SK-N-SH (cell line): ENCODE measurements around the gene SLX4IP. TPM values are rescaled to one million over a fixed set of nuclear protein-coding genes. Genes with fewer than 3 reads are reported as not detected.
A peak's percentile ranks its signal among the peaks of the same experiment; 100 is the strongest.

Source experiments
- CTCF ChIA-PET: fragments of 300-600, 350-600 bp; formaldehyde crosslinking; extraction: SDS; loops from one replicate; lab custom pipeline; 2021; lab: Yijun Ruan, JAX
- POLR2A ChIA-PET: fragments of 350-600 bp; sonication (Branson Sonifier 250); formaldehyde crosslinking; extraction: SDS; loops from one replicate; lab custom pipeline; 2020; ENCODE audit warnings: antibody characterized with exemption, inconsistent platforms; lab: Yijun Ruan, JAX
- DNase-seq: peaks from one replicate; pipeline ENCODE4 v3.0.0; 2012
- H2AFZ ChIP-seq: fragments of 200-600 bp; sonication (generic); 2 replicates; pipeline ENCODE4 v1.8.1; 2016; ENCODE audit warnings: antibody characterized with exemption, mild to moderate bottlenecking, low read depth
- H3F3A ChIP-seq: fragments of 200-600 bp; sonication (generic); replicated peaks from 2 replicates; pipeline ENCODE3; 2016; ENCODE audit warnings: antibody characterized with exemption, mild to moderate bottlenecking; ENCODE audit not compliant: insufficient read depth
- H3K27ac ChIP-seq, 2 experiments: fragments of 200-500 bp in 1 of 2; fragments of 200-600 bp in 1 of 2; sonication (Bioruptor generic) in 1 of 2; sonication (generic), shearing (Covaris generic) in 1 of 2; 2 replicates each; pipeline versions ENCODE4 v1.5.1 to v1.6.1; 2014 to 2016; ENCODE audit warnings: low read depth in 2 of 2, inconsistent platforms in 1 of 2, low read length in 1 of 2, mild to moderate bottlenecking in 1 of 2, mixed read lengths in 1 of 2
- H3K27me3 ChIP-seq: fragments of 200-600 bp; sonication (generic), shearing (Covaris generic); 2 replicates; pipeline ENCODE4 v1.6.1; 2016; ENCODE audit warnings: mixed run types; ENCODE audit not compliant: insufficient read depth
- H3K36me3 ChIP-seq, 2 experiments: fragments of 200-500 bp in 1 of 2; fragments of 200-600 bp in 1 of 2; sonication (Bioruptor generic) in 1 of 2; sonication (generic) in 1 of 2; replicated peaks in 1 of 2; 2 replicates each; pipeline versions ENCODE3 to v1.5.1; 2014 to 2016; ENCODE audit warnings: low read length in 1 of 2, mild to moderate bottlenecking in 1 of 2; ENCODE audit not compliant: insufficient read depth in 2 of 2, control insufficient read depth in 1 of 2
- H3K4me1 ChIP-seq, 2 experiments: fragments of 200-500 bp in 1 of 2; fragments of 200-600 bp in 1 of 2; sonication (Bioruptor generic) in 1 of 2; sonication (generic), shearing (Covaris generic) in 1 of 2; 2 replicates each; pipeline versions ENCODE4 v1.5.1 to v1.6.1; 2014 to 2016; ENCODE audit warnings: low read depth in 1 of 2, low read length in 1 of 2, mixed run types in 1 of 2; ENCODE audit not compliant: insufficient read depth in 2 of 2, control insufficient read depth in 1 of 2
- H3K4me2 ChIP-seq: fragments of 200-600 bp; sonication (generic), shearing (Covaris generic); 2 replicates; pipeline ENCODE4 v1.6.1; 2017; ENCODE audit warnings: mixed run types
- H3K4me3 ChIP-seq, 2 experiments: fragments of 200-500 bp in 1 of 2; fragments of 200-600 bp in 1 of 2; sonication (Bioruptor generic) in 1 of 2; sonication (generic), shearing (Covaris generic) in 1 of 2; 2 replicates each; pipeline versions ENCODE4 v1.5.1 to v1.8.1; 2014 to 2016; ENCODE audit warnings: low read depth in 2 of 2, inconsistent platforms in 1 of 2, low read length in 1 of 2, mild to moderate bottlenecking in 1 of 2, mixed read lengths in 1 of 2, moderate library complexity in 1 of 2
- H3K79me2 ChIP-seq: fragments of 200-600 bp; sonication (generic); 2 replicates; pipeline ENCODE4 v1.8.1; 2017; ENCODE audit warnings: mild to moderate bottlenecking; ENCODE audit not compliant: insufficient read depth
- H3K9ac ChIP-seq: fragments of 200-600 bp; sonication (generic); 2 replicates; pipeline ENCODE4 v1.6.1; 2017; ENCODE audit warnings: mixed run types
- H3K9me2 ChIP-seq: fragments of 200-600 bp; sonication (generic); 2 replicates; pipeline ENCODE4 v1.6.1; 2017; ENCODE audit warnings: mixed run types
- H3K9me3 ChIP-seq: fragments of 200-600 bp; sonication (generic); 2 replicates; pipeline ENCODE4 v1.6.1; 2017; ENCODE audit warnings: mixed run types, mild to moderate bottlenecking, moderate library complexity
- H4K20me1 ChIP-seq: fragments of 200-600 bp; sonication (generic); 2 replicates; pipeline ENCODE4 v1.6.1; 2017; ENCODE audit warnings: mild to moderate bottlenecking, mixed run types; ENCODE audit not compliant: insufficient read depth
- CTCF ChIP-seq: fragments of 200-600 bp; sonication (generic); IDR thresholded peaks from 2 replicates; pipeline ENCODE4 v1.6.1; 2017; ENCODE audit warnings: antibody characterized with exemption, mild to moderate bottlenecking, moderate library complexity
- EP300 ChIP-seq, 2 experiments: IDR thresholded peaks; 2 replicates each; pipeline versions ENCODE4 v1.4.0 to v1.6.1; 2012; ENCODE audit warnings: borderline replicate concordance in 1 of 2, low read depth in 1 of 2, low read length in 1 of 2
- FOXM1 ChIP-seq: IDR thresholded peaks from 2 replicates; pipeline ENCODE4 v1.4.0; 2012; ENCODE audit warnings: low read depth, mild to moderate bottlenecking
- GABPA ChIP-seq: IDR thresholded peaks from 2 replicates; pipeline ENCODE4 v1.4.0; 2012; ENCODE audit warnings: low read depth, mild to moderate bottlenecking
- JUND ChIP-seq: IDR thresholded peaks from 2 replicates; pipeline ENCODE4 v1.4.0; 2012
- MEF2A ChIP-seq: IDR thresholded peaks from 2 replicates; pipeline ENCODE4 v1.4.0; 2012; ENCODE audit warnings: low read depth, borderline replicate concordance
- PBX3 ChIP-seq: IDR thresholded peaks from 2 replicates; pipeline ENCODE4; 2012
- RCOR1 ChIP-seq: fragments of 150-350 bp; IDR thresholded peaks from 2 replicates; pipeline ENCODE4 v1.6.1; 2017; ENCODE audit warnings: antibody characterized with exemption, low read length
- REST ChIP-seq: IDR thresholded peaks from 2 replicates; pipeline ENCODE4 v1.6.1; 2012; ENCODE audit warnings: mild to moderate bottlenecking, low read depth, low read length, moderate library complexity
- SMC3 ChIP-seq: IDR thresholded peaks from 2 replicates; pipeline ENCODE4 v1.6.1; 2012; ENCODE audit warnings: low read depth, low read length, improper control_type of control experiment
- TAF1 ChIP-seq: IDR thresholded peaks from 2 replicates; pipeline ENCODE4 v1.6.1; 2012; ENCODE audit warnings: low read depth, mild to moderate bottlenecking, low read length, moderate library complexity, borderline replicate concordance
- YY1 ChIP-seq: IDR thresholded peaks from 2 replicates; pipeline ENCODE4 v1.4.0; 2012; ENCODE audit warnings: low read depth, mild to moderate bottlenecking
- ZBTB33 ChIP-seq: IDR thresholded peaks from 2 replicates; pipeline ENCODE4 v1.4.0; 2012; ENCODE audit warnings: low read depth, borderline replicate concordance
- WGBS: methylation state at CpG from one replicate; pipeline ENCODE4 v1.1.6; 2017; ENCODE audit warnings: low lambda C conversion rate; 5-methylcytosine and 5-hydroxymethylcytosine counted together
- polyA plus RNA-seq, 3 experiments: library from polyadenylated mRNA; depleted of rRNA; stranded (reverse); fragments of >200 nt; gene quantifications; 2 replicates each; pipeline ENCODE4 v1.2.3, GENCODE V29; 2012

The SLX4IP gene
- polyA plus RNA-seq, 1 of the 3 experiments (the other 2 are of a cell fraction), result 1.3 TPM

- TF ChIP-seq GABPA (no peak), FOXM1 (no peak), JUND (no peak), PBX3 (no peak), RCOR1 (no peak), TAF1 (no peak), CTCF (no peak), EP300 (IDR thresholded peaks at IDR 0.05; ENCODE audit: borderline replicate concordance in 1 of 2, low read depth in 1 of 2, low read length in 1 of 2) (no peak), SMC3 (no peak), MEF2A (no peak), YY1 (no peak), REST (no peak), ZBTB33 (no peak)
- no peak overlapping the region for H3K4me2 ChIP-seq
- H3K4me1 ChIP-seq, result peaks cover 34 to 54% of the 10 kb centered on the region in 2 experiments
- H3K27ac ChIP-seq, result peak overlapping the region in 1 of 2 experiments; percentile 36; a peak in 1 of 4 replicates
- ChIA-PET CTCF (interaction anchor here (1.2 to 1.7 kb wide), 2 partner anchors 10 to 222 kb away, joined by 3 to 4 read pairs; no protein-coding TSS in a partner anchor), POLR2A (no interaction called here)
- WGBS, result 96% methylated on average over 8 of the region's 8 CpGs
- no peaks in the 10 kb centered on the region for H3K27me3 ChIP-seq
- H2AFZ ChIP-seq, result no peak overlapping the region
- peaks cover 28% of the 10 kb centered on the region; the same call in 1 of the 2 replicates for H3K79me2 ChIP-seq
- no peaks in the 10 kb centered on the region for H3K9me2 ChIP-seq
- H3K36me3 ChIP-seq, result peaks cover 28 to 85% of the 10 kb centered on the region in 2 experiments
- no peak overlapping the region for H3K9ac ChIP-seq
- no peaks in the 10 kb centered on the region for H3K9me3 ChIP-seq
- no peak for DNase-seq
- no peak overlapping the region for H3K4me3 ChIP-seq
- peaks cover 10% of the 10 kb centered on the region; the same call in 1 of the 2 replicates for H4K20me1 ChIP-seq
- H3F3A ChIP-seq, result peaks cover 5% of the 10 kb centered on the region
Observed at GRCh38 chr20:10649080-10649796, 214.1 kb downstream of the SLX4IP start.
